ENCODE measurements around the gene KLHDC7A.

- TF ChIP-seq POLR2AphosphoS5 (IDR thresholded peaks at IDR 0.05) (no peak), CTCF (IDR thresholded peaks at IDR 0.05) (no peak), POLR2A (IDR thresholded peaks at IDR 0.05) (no peak), EP300 (IDR thresholded peaks at IDR 0.05; ENCODE audit: low read depth) (no peak)
Measured at GRCh38 chr1:18516473-18516872, 35.7 kb downstream of the KLHDC7A start.
